ENCODE results near the gene UQCRH.
"Not testable (repeated sequence)": the region's sequence is repeated elsewhere in the genome, so short reads cannot be mapped to it uniquely, and the experiment has no call there.

DNA sequence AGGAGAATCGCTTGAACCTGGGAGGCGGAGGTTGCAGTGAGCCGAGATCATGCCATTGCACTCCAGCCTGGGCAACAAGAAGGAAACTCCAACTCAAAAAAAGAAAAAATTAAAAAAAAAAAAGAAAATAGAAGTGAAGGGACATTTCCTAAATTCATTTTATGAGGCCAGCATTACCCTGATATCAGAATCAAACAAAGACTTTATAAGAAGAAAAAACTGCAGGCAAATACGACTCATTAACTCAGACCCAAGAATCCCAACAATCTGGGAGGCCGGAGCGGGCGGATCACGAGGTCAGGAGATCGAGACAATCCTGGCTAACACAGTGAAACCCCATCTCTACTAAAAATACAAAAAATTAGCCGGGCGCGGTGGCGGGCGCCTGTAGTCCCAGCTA lies 33.9 kb downstream of the UQCRH start:
- TF ChIP-seq, protein P1, sequence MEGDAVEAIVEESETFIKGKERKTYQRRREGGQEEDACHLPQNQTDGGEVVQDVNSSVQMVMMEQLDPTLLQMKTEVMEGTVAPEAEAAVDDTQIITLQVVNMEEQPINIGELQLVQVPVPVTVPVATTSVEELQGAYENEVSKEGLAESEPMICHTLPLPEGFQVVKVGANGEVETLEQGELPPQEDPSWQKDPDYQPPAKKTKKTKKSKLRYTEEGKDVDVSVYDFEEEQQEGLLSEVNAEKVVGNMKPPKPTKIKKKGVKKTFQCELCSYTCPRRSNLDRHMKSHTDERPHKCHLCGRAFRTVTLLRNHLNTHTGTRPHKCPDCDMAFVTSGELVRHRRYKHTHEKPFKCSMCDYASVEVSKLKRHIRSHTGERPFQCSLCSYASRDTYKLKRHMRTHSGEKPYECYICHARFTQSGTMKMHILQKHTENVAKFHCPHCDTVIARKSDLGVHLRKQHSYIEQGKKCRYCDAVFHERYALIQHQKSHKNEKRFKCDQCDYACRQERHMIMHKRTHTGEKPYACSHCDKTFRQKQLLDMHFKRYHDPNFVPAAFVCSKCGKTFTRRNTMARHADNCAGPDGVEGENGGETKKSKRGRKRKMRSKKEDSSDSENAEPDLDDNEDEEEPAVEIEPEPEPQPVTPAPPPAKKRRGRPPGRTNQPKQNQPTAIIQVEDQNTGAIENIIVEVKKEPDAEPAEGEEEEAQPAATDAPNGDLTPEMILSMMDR (IDR thresholded peaks at IDR 0.05): not testable (repeated sequence)
- not testable (repeated sequence) for TF ChIP-seq POLR2A (IDR thresholded peaks at IDR 0.05)
